HG03095 (cell line): ENCODE measurements around the gene GNMT.
A peak's percentile ranks its signal among the peaks of the same experiment; 100 is the strongest.

ENCODE experiments used
- ATAC-seq: cut with Tn5 transposase; IDR thresholded peaks from one replicate; pipeline ENCODE4 v1.9.1; 2021; ENCODE audit warnings: moderate library complexity; ENCODE audit not compliant: unreplicated experiment

The GNMT gene

DNA sequence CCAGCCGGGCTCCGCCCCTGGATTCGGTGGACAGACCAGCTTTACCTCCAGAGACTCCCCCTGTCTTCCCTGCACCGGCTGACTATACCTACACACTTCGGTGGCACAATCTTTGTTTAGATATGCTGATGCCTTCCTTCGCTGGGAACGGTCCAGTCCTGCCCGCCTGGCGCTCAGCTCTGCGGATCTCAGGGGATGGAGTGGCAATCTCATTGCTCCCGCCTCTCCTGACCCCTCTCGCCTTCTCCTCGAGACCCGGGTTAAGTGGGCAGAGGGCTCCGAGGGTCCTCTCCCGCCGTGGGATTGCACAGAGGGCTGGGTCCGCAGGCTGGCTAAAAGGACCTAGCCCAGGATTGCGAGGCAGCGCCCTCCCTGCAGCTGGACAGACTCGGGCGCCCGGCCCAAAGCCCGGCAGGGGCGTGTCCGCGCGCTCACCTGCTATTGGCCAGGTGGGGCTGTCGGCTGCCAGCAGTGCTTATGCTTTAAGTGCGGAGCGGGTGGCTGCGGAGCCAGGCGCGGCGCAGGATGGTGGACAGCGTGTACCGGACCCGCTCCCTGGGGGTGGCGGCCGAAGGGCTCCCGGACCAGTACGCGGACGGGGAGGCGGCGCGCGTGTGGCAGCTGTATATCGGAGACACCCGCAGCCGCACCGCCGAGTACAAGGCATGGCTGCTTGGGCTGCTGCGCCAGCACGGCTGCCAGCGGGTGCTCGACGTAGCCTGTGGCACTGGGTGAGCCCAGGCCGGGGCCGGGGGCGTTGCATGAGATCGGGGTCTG is at the start of gene GNMT:
TSS of gene GNMT (plus strand) at position 512 of the 777 bp plus-strand sequence. CDS start at position 526, 14 bp downstream.
- ATAC-seq = no peak

DNA sequence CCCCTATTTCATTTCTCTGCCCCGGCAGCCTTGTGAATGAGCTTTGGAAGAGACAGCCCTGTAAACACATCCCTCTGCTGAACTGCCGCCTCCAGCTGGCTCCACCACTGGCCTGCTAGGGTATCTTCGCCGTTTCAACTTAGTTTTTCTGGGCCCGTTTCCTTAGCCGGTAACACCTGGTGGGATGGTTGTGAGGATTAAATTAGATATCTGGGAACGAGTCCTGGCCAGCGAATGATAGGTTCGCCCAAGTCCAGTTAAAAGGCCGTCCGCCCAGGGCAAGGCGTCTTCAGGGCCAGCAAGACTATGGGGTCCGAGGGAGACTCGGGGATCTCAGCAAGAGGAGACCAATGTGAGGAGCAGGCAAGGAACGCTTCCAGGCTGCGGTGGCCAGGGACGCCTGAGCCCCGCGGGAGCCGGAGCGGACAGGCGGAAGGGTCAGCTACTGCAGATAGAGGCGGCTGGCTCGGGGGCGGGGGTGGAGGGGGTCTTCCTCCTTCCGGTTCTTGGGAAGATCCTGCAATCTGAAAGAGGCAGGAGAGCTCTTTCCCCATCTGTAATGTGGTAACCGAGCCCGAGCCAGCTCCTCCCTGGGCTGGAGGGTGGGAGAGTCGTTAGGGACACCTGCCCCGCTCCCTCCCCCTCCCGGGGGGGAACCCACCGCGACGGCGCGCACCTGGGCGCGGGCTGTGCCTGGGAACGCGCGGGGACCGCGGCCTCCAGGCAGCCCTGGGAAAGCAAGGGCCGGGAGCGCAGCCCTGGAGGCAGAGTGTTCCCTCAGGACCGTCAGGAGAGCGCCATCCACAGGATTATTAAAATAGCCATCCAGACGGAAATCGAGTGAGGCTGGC is 49.2 kb upstream of the GNMT start:
- no peak for ATAC-seq

DNA sequence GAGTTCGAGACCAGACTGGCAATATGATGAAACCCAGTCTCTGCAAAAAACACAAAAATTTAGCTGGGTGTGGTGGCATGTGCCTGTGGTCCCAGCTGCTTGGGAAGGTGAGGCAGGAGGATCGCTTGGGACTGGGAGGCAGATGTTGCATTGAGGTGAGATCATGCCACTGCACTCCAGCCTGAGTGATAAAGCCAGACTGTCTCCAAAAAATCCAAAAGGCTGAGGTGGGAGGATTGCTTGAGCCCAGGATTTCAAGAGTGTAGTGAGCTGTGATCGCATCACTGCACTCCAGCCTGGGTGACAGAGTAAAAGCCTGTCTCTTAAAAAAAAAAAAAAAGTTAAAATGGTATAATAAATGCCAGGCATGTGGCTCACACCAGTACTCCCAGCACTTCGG is 46.0 kb upstream of the GNMT start:
- ATAC-seq = no peak

DNA sequence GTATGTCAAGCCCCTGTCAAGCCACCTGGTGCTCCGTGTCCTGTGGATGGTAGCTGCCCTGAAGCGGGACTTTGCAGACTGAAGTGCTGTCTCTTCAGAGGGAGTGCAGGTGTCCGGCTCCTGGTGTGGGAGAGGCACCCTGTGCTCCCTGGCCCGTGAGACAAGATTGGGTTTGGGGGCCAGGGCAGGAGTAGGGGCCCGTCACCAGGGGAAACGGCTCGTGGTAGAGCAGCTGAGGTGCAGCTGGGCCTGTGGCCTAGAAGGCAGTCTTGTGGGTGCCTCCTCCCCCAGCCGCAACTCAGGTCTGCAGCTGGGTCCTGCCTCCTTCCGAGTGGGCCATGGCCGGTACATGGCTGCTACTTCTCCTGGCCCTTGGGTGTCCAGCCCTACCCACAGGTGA is 44.8 kb upstream of the GNMT start, which contains the start of gene PTCRA:
TSS of gene PTCRA (plus strand) at position 322 of the 400 bp plus-strand sequence. CDS start at position 339, 17 bp downstream.
- no peak for ATAC-seq

DNA sequence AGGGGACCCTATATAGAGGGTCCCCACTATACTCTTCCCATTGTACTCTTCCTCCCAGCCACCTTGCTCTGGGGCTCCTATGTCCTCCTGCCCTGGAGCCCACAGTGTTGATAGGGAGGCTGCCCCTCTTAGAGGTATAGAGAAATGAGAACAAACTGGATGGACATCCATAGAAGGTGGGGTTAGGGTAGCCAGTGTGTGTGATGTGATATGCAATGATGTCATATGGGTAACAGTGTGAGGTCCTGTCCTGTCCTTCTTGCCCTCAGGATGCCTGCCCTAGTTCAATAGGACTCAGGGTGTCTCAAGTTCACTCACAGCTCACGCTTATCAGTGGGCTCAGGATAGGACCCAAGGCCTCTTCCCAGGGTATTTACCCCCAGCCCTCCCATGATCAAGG is 44.3 kb upstream of the GNMT start:
- no peak for ATAC-seq

DNA sequence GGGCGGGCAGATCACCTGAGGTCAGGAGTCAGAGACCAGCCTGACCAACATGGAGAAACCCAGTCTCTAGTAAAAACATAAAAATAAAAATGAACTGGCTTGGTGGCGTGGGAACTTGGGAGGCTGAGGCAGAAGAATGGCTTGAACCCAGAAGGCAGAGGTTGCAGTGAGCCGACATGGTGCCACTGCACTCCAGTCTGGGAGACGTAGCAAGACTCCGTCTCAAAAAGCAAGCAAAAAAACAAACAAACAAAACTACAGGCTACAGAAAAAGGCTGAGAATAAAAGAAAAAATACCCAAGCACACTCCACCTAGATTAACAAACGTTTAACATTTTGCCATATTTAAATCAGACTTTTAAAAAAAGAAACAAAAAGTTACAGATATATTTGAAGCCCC is 38.8 kb upstream of the GNMT start:
- no peak for ATAC-seq

DNA sequence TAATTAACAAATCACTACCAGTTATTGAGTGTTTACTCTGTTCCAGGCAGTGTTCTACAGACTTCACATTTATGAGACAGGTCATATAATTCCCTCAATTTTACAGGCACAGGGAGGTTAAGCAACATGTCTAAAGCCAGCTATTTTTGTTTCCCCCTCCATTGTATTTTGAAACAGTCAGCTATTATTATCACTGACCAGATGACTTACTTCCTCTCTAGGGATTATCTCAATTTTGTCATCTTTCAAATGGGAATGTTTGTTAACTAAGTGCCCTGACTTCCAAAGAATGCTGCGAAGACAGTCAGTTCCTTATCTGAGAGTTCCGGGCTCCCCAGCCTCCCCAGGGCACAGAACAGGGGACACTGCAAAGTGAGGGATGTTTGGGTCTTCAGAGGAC is 36.9 kb upstream of the GNMT start:
- no peak for ATAC-seq

DNA sequence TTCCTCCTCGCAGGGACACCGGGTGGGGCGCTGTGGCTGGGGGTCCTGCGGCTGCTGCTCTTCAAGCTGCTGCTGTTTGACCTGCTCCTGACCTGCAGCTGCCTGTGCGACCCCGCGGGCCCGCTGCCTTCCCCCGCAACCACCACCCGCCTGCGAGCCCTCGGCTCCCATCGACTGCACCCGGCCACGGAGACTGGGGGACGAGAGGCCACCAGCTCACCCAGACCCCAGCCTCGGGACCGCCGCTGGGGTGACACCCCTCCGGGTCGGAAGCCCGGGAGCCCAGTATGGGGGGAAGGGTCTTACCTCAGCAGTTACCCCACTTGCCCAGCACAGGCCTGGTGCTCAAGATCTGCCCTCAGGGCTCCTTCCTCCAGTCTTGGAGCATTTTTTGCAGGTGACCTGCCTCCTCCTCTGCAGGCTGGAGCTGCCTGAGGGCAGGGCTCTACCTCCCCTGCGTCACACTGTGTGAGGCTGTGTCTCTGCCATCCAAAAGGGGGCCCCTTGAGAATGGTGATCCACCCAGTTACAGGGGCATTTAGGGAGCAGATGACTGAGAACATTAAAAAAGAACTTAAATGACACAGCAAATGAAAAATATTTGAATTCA is 35.2 kb upstream of the GNMT start:
- no peak for ATAC-seq

DNA sequence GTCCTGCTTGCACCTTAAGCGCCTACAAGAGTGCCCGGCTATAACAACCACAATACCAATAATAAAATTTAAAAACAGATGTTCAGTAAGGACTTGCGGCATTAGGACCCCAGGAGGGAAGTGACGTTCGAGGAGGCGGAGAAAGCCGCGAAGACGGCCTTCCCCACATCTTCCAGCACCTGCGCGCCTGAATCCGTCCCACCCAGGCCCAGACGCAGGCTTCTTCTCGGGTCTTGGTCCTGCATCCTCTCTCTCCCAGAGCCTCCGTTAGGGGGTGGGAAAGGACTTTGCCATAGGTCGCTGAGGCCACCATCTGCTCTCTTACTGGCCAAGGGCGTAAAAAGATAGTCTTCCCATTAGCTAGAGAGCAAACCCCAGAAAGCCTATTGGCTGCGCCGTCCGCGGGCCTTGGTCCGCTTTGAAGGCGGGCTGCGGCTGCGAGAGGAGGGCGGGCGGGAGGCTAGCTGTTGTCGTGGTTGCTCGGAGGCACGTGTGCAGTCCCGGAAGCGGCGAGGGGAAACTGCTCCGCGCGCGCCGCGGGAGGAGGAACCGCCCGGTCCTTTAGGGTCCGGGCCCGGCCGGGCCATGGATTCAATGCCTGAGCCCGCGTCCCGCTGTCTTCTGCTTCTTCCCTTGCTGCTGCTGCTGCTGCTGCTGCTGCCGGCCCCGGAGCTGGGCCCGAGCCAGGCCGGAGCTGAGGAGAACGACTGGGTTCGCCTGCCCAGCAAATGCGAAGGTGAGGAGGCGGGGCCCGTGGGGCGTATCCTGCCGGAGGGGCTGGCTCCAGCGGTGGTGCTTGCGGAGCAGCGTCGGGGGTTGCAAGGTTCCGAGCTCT is 31.4 kb upstream of the GNMT start, which contains the start of gene CNPY3:
TSS of gene CNPY3 (plus strand) at position 495 of the 835 bp plus-strand sequence. CDS start at position 586, 91 bp downstream.
- ATAC-seq = peak; percentile 63

DNA sequence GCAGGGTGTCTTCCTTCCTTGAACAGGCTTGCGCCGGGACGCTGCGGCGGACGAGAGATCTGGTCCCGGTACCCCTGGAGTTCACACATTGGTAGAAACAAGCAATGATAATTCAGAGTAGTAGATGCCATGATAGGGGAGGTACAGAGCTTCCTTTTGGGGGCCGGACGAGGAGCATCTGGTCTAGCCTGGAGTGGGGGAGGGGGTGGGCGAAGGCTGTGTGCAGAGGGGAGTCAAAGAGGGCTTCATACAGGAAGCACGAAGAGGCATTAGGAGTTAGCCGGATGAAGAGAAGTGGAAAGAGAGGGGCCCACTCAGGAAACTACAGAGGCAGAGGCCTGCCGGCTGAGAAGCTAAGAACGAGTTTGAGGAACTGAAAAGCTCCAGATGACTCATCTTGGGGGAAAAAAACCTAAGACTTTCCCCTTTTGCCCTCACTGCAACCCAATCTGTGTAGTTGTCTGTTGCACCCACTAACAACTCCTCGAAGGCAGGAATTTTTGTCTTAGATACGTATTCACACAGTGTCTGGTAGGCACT is 30.7 kb upstream of the GNMT start:
- peak; percentile 52 for ATAC-seq

DNA sequence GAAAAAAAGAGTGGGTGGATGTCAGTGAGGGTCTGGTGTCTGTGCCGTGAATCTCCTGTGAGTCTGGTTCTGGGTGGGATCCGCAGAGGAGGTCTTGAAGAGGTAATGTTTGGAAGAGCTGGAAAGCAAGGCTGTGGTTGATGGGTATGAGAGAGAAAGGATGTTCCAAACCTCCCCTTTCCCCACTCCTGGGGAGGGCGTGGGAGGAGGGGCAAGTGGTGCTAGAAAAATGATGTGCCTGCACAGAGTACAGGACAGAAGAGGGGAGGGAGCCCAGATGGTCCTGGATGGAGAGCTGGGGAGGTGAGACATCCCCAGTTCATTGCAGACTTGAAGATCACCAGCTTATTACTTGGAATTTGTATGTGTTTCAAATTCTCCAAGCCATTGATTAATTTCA is 28.1 kb upstream of the GNMT start:
- no peak for ATAC-seq

DNA sequence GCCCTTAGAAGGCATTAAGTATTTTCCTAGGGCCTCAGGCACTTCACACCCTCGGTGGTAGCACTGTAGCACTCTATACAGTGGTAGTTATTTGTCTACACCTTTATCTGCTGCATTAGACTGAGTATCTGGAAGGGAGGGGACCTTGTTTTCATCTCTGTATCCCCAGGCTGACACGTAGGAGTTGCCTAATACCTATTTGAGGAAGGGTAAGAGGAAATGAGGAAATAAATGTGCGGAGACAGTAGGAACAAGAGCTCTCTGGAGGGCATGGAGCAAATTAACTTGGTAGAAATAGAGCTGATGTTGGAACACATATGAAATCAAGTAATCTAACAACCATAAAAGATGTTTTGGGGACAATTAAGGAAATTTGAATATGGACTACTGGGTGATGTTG is 27.3 kb upstream of the GNMT start:
- no peak for ATAC-seq

DNA sequence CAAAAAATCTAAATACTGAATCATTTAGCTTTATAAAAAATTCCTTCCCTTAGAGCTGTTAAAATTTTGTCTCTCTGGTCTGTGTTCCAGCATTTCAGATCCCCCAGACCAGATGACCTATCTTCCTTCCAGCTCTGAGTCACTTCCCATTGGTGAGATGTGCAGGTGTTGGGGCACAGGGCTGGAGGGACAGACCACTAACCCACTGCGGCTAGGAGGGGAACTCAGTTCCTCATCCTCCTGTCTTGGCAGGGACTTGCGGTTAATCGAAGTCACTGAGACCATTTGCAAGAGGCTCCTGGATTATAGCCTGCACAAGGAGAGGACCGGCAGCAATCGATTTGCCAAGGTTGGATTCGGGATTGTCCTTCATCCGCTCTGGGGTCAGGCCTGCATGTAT is 25.2 kb upstream of the GNMT start:
- no peak for ATAC-seq

DNA sequence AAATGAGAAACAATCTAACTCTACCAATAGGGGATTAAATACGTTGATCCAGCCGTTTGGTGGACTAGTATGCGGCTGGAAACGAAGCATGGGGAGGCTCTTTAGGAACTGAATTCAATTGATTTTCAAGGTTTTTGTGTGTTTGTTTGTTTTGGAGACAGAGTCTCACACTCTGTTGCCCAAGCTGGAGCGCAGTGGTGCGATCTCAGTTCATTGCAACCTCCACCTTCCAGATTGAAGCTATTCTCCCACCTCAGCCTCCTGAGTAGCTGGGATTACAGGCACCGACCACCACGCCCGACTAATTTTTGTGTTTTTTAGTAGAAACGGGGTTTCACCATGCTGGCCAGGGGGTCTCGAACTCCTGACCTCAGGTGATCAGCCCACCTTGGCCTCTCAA is 24.2 kb upstream of the GNMT start:
- no peak for ATAC-seq

DNA sequence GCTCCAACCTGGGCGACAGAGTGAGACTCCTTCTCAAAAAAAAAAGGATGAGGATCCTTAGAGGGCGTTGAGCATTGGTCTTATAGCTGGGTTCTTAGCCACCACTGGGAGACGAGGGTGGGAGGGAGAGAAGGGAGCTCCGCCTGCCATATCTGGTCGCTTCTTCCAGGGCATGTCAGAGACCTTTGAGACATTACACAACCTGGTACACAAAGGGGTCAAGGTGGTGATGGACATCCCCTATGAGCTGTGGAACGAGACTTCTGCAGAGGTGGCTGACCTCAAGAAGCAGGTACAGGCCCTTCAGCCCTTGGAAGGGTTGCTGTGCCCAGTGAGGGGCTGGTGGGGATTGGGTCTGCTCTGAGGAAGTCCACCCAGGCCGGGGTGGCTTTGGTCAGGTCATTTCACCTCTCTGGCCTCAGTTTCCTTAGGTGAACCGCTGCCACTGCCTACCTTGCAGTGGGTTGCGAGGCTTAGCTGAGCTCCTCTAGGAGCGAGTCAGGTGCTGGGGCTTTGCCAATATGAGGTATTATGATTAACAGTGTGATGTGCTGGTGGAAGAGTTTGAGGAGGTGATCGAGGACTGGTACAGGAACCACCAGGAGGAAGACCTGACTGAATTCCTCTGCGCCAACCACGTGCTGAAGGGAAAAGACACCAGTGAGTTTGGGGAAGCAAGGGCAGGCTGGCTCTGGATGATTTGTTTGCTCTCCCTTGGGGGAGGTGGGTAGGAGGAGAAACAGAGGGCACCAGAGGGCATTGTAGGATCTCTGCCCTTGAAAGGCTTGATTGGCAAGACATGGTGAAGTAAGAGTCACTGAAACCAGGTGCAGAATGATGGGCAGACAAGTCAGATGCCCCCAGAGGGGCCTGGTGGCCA is 22.8 kb upstream of the GNMT start:
- no peak for ATAC-seq

DNA sequence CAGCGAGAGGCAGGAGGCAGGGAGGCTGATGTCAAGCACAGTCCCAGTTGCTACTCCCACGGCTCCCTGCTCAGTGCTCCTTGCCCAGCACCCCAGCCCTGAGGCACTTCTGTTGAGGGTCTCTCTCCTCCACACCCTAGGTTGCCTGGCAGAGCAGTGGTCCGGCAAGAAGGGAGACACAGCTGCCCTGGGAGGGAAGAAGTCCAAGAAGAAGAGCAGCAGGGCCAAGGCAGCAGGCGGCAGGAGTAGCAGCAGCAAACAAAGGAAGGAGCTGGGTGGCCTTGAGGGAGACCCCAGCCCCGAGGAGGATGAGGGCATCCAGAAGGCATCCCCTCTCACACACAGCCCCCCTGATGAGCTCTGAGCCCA is 22.1 kb upstream of the GNMT start:
- no peak for ATAC-seq

DNA sequence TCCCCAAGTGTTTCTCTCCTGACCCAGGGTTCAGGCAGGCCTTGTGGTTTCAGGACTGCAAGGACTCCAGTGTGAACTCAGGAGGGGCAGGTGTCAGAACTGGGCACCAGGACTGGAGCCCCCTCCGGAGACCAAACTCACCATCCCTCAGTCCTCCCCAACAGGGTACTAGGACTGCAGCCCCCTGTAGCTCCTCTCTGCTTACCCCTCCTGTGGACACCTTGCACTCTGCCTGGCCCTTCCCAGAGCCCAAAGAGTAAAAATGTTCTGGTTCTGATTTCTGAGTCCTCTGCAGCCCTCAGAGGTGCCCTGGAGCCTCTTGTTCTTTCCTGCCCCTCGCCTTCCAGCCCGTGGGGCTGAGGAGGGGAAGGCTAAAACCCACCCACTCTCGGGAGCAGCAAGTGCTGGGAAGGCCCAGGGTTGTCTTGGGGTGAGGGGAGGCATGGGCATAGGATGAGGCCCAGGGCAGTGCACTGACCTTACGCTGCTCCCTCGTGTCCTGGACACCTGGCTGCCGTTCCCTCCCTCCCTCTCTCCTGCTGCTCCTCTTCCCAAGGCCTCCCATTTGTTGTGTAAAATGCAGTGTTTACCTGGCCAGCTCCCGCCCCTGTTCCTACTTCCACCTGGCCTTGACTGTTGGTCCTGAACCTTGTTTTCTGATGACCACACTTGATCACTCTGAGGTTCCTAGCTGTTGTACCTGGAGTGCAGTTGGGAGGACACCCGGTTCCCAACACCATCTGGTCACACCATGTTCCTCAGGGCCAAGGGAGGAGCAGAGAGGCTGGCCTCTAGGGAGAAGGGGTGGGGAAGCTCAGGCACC is 21.4 kb upstream of the GNMT start:
- no peak for ATAC-seq

DNA sequence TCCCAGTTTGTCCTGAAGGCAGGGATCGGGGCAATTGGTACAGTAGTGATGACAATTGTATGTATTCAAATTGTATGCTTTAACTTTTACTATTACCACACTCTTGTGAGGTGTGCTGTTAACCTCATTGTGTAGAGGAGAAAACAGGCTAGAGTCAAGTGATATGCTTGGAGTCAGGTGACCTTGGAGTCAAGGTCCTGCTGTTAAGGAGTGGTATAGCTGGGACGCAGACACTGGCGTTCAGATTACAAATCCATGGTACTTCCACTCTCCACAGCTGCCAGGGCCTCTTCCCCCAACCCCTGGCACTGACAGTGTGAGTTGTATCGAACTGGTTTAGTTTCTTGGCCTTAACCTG is 20.8 kb upstream of the GNMT start:
- ATAC-seq = no peak
